Suprapubic skin (tissue), 4 donors: ENCODE results near the gene ADAM8. TPM values are rescaled to one million over a fixed set of nuclear protein-coding genes. Genes with fewer than 3 reads are reported as not detected.

ENCODE experiments used
- DNase-seq, 2 donors: peaks; one replicate each; pipeline ENCODE4 v3.0.0-alpha.2; 2019; ENCODE audit warnings: low spot score in 2 of 2
- H3K27ac ChIP-seq: fragments of 200-600 bp; sonication (generic); one replicate; pipeline ENCODE4 v1.5.1; 2019
- H3K27me3 ChIP-seq: fragments of 200-600 bp; sonication (generic); one replicate; pipeline ENCODE4 v1.5.1; 2019
- H3K36me3 ChIP-seq: fragments of 200-600 bp; sonication (generic); one replicate; pipeline ENCODE4 v1.5.1; 2019
- H3K4me1 ChIP-seq: fragments of 200-600 bp; sonication (generic); one replicate; pipeline ENCODE4 v1.5.1; 2019
- H3K4me3 ChIP-seq: fragments of 200-600 bp; sonication (generic); one replicate; pipeline ENCODE4 v1.5.1; 2019; ENCODE audit warnings: mild to moderate bottlenecking
- H3K9me3 ChIP-seq: fragments of 200-600 bp; sonication (generic); one replicate; pipeline ENCODE4 v1.5.1; 2019
- CTCF ChIP-seq, 2 donors: fragments of 200-600 bp in 1 of 2; fragments of 450-650 bp in 1 of 2; sonication (generic) in 1 of 2; IDR thresholded peaks; one replicate each; pipeline ENCODE4 v1.5.1; 2016 to 2019; ENCODE audit warnings: antibody characterized with exemption in 2 of 2, mild to moderate bottlenecking in 1 of 2, moderate library complexity in 1 of 2
- EP300 ChIP-seq: sonication (generic); formaldehyde crosslinking; IDR thresholded peaks from one replicate; pipeline ENCODE4 v1.6.1; 2017; ENCODE audit warnings: antibody characterized with exemption
- POLR2A ChIP-seq, 2 donors: fragments of 450-650 bp; IDR thresholded peaks; one replicate each; pipeline ENCODE4 v1.6.1; 2017; ENCODE audit warnings: antibody characterized with exemption in 2 of 2, mild to moderate bottlenecking in 2 of 2, moderate library complexity in 2 of 2
- POLR2AphosphoS5 ChIP-seq, 3 donors: sonication (generic); formaldehyde crosslinking; IDR thresholded peaks; one replicate each; pipeline ENCODE4 v1.6.1; 2017; ENCODE audit warnings: antibody characterized with exemption in 3 of 3
- WGBS: methylation state at CpG from one replicate; pipeline ENCODE4 v1.1.5; 2018; 5-methylcytosine and 5-hydroxymethylcytosine counted together
- total RNA-seq, 4 donors: library from RNA; depleted of rRNA; stranded (reverse); fragments of >200 nt; gene quantifications; one replicate each; pipeline ENCODE4 v1.1.0, GENCODE V29; 2016

ADAM8 gene
- total RNA-seq, 4 donors from 2014 or later, result 3.0 to 18.4 (median 4.1) TPM

- 97% methylated on average over 14 of the region's 14 CpGs for WGBS
- Histone ChIP-seq H3K4me3 (no peak overlapping the region), H3K4me1 (no peaks in the 10 kb centered on the region), H3K9me3 (no peaks in the 10 kb centered on the region), H3K36me3 (peaks cover 79% of the 10 kb centered on the region), H3K27me3 (no peaks in the 10 kb centered on the region), H3K27ac (no peak overlapping the region)
- DNase-seq, result no peak
- no peak for TF ChIP-seq POLR2A (IDR thresholded peaks at IDR 0.05)
Observed at GRCh38 chr10:133299738-133300137, 23.1 kb upstream of the ADAM8 start.

- Histone ChIP-seq H3K27me3 (no peaks in the 10 kb centered on the region), H3K27ac (no peak overlapping the region), H3K36me3 (peaks cover 85% of the 10 kb centered on the region), H3K4me1 (no peaks in the 10 kb centered on the region), H3K4me3 (no peak overlapping the region), H3K9me3 (no peaks in the 10 kb centered on the region)
- TF ChIP-seq CTCF (IDR thresholded peaks at IDR 0.05), result no peak
- no peak for TF ChIP-seq POLR2A (IDR thresholded peaks at IDR 0.05)
- TF ChIP-seq POLR2AphosphoS5 (IDR thresholded peaks at IDR 0.05), result no peak
- TF ChIP-seq EP300, result no peak
- DNase-seq, result no peak
- 100% methylated on average over 1 of the region's 10 CpGs for WGBS
Observed at GRCh38 chr10:133299224-133299623, 22.6 kb upstream of the ADAM8 start.

GRCh38 chr10:133298466-133298865 is 21.8 kb upstream of the ADAM8 start:
- Histone ChIP-seq H3K36me3 (peaks cover 92% of the 10 kb centered on the region), H3K4me1 (no peaks in the 10 kb centered on the region), H3K9me3 (no peaks in the 10 kb centered on the region), H3K4me3 (no peak overlapping the region), H3K27me3 (no peaks in the 10 kb centered on the region), H3K27ac (no peak overlapping the region)
- no peak for TF ChIP-seq EP300
- TF ChIP-seq POLR2AphosphoS5 (IDR thresholded peaks at IDR 0.05), result no peak
- no peak for TF ChIP-seq CTCF (IDR thresholded peaks at IDR 0.05)
- TF ChIP-seq POLR2A (IDR thresholded peaks at IDR 0.05), result no peak
- no peak for DNase-seq
- 96% methylated on average over 12 of the region's 14 CpGs for WGBS

GRCh38 chr10:133297504-133297903 is 20.8 kb upstream of the ADAM8 start:
- 94% methylated on average over 9 of the region's 10 CpGs for WGBS
- Histone ChIP-seq H3K27ac (no peak overlapping the region), H3K9me3 (no peaks in the 10 kb centered on the region), H3K27me3 (no peaks in the 10 kb centered on the region), H3K36me3 (peaks cover 95% of the 10 kb centered on the region), H3K4me3 (no peak overlapping the region), H3K4me1 (no peaks in the 10 kb centered on the region)
- no peak for DNase-seq
- TF ChIP-seq POLR2A (IDR thresholded peaks at IDR 0.05) (no peak), EP300 (no peak), CTCF (IDR thresholded peaks at IDR 0.05) (no peak), POLR2AphosphoS5 (IDR thresholded peaks at IDR 0.05) (no peak)

- 93% methylated on average over 37 of the region's 42 CpGs for WGBS
Observed at GRCh38 chr10:133295426-133296320, 19.0 kb upstream of the ADAM8 start.

More at GRCh38 chr10:133295426-133296320, 19.0 kb upstream of the ADAM8 start:
- Histone ChIP-seq H3K4me3 (no peak overlapping the region), H3K36me3 (peaks cover 89% of the 10 kb centered on the region), H3K27ac (no peak overlapping the region), H3K27me3 (no peaks in the 10 kb centered on the region), H3K4me1 (no peaks in the 10 kb centered on the region), H3K9me3 (no peaks in the 10 kb centered on the region)
- no peak for DNase-seq
- TF ChIP-seq EP300 (no peak), CTCF (IDR thresholded peaks at IDR 0.05) (no peak)
